CD8-positive, alpha-beta memory T cell (primary cell): ENCODE data around the gene SLC39A9. TPM values are rescaled to one million over a fixed set of nuclear protein-coding genes. Genes with fewer than 3 reads are reported as not detected.

Experiments
- CTCF ChIA-PET: fragments of 350-600 bp; sonication (Branson Sonifier 250); formaldehyde crosslinking; loops from one replicate; lab custom pipeline; 2021; ENCODE audit warnings: antibody characterized with exemption; lab: Charles Lee
- POLR2A ChIA-PET: fragments of 350-600 bp; sonication (Branson Sonifier 250); formaldehyde crosslinking; loops from one replicate; lab custom pipeline; 2021; ENCODE audit warnings: antibody characterized with exemption; lab: Charles Lee
- DNase-seq, 5 donors: peaks; one replicate each; pipeline versions ENCODE4 v3.0.0 to v3.0.0-alpha.2; 2020 to 2022; ENCODE audit warnings: mixed read lengths in 1 of 5
- H3K27ac ChIP-seq: one replicate; pipeline ENCODE4 v1.7.0; 2013; ENCODE audit warnings: low read depth, mild to moderate bottlenecking, low read length, moderate library complexity
- H3K27me3 ChIP-seq: 2 replicates; pipeline ENCODE4 v1.7.0; 2013; ENCODE audit warnings: low read length, mild to moderate bottlenecking; ENCODE audit not compliant: insufficient read depth, poor library complexity, severe bottlenecking
- H3K36me3 ChIP-seq: 2 replicates; pipeline ENCODE4 v1.7.0; 2013; ENCODE audit warnings: mild to moderate bottlenecking, low read length, moderate library complexity; ENCODE audit not compliant: insufficient read depth
- H3K4me1 ChIP-seq: 2 replicates; pipeline ENCODE4 v1.7.0; 2013; ENCODE audit warnings: mild to moderate bottlenecking, low read length, moderate library complexity; ENCODE audit not compliant: insufficient read depth
- H3K4me3 ChIP-seq: 2 replicates; pipeline ENCODE4 v1.7.0; 2013; ENCODE audit warnings: mild to moderate bottlenecking, low read length
- H3K9me3 ChIP-seq: 2 replicates; pipeline ENCODE4 v1.7.0; 2013; ENCODE audit warnings: mild to moderate bottlenecking, low read length
- H3K27ac Mint-ChIP-seq, 8 donors: one replicate each; pipeline ENCODE4 v1.8.0; 2020 to 2021; ENCODE audit warnings: mixed read lengths in 8 of 8, mild to moderate bottlenecking in 6 of 8, inconsistent platforms in 3 of 8, moderate library complexity in 3 of 8
- H3K27me3 Mint-ChIP-seq, 2 donors: one replicate each; pipeline ENCODE4 v1.8.0; 2020 to 2021; ENCODE audit warnings: mixed read lengths in 2 of 2, mild to moderate bottlenecking in 1 of 2, moderate library complexity in 1 of 2
- H3K36me3 Mint-ChIP-seq, 3 donors: one replicate each; pipeline ENCODE4 v1.8.0; 2020 to 2021; ENCODE audit warnings: mixed read lengths in 3 of 3, inconsistent platforms in 1 of 3, mild to moderate bottlenecking in 1 of 3
- H3K4me1 Mint-ChIP-seq, 3 donors: one replicate each; pipeline ENCODE4 v1.8.0; 2020 to 2021; ENCODE audit warnings: mixed read lengths in 3 of 3, inconsistent platforms in 1 of 3, mild to moderate bottlenecking in 1 of 3
- H3K4me3 Mint-ChIP-seq, 7 donors: one replicate each; pipeline ENCODE4 v1.8.0; 2020 to 2021; ENCODE audit warnings: mixed read lengths in 7 of 7, mild to moderate bottlenecking in 6 of 7, moderate library complexity in 4 of 7, inconsistent platforms in 2 of 7
- H3K9me3 Mint-ChIP-seq, 5 donors: one replicate each; pipeline ENCODE4 v1.8.0; 2020 to 2022; ENCODE audit warnings: mixed read lengths in 5 of 5, mild to moderate bottlenecking in 3 of 5, moderate library complexity in 2 of 5, inconsistent platforms in 1 of 5
- polyA plus RNA-seq: library from polyadenylated mRNA; unstranded; fragments of 300-500 nt; fragmentation: Illumina TruSeq; gene quantifications from one replicate; pipeline ENCODE4 v1.2.3, GENCODE V29; 2021
- total RNA-seq, 2 experiments: library from RNA; stranded (reverse); gene quantifications; one replicate each; pipeline ENCODE4 v1.2.3, GENCODE V29; 2021

SLC39A9 gene, protein sequence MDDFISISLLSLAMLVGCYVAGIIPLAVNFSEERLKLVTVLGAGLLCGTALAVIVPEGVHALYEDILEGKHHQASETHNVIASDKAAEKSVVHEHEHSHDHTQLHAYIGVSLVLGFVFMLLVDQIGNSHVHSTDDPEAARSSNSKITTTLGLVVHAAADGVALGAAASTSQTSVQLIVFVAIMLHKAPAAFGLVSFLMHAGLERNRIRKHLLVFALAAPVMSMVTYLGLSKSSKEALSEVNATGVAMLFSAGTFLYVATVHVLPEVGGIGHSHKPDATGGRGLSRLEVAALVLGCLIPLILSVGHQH
- total RNA-seq, result 10 to 100 TPM; 51.3 to 53.6 TPM
- 18.9 TPM for polyA plus RNA-seq

DNA sequence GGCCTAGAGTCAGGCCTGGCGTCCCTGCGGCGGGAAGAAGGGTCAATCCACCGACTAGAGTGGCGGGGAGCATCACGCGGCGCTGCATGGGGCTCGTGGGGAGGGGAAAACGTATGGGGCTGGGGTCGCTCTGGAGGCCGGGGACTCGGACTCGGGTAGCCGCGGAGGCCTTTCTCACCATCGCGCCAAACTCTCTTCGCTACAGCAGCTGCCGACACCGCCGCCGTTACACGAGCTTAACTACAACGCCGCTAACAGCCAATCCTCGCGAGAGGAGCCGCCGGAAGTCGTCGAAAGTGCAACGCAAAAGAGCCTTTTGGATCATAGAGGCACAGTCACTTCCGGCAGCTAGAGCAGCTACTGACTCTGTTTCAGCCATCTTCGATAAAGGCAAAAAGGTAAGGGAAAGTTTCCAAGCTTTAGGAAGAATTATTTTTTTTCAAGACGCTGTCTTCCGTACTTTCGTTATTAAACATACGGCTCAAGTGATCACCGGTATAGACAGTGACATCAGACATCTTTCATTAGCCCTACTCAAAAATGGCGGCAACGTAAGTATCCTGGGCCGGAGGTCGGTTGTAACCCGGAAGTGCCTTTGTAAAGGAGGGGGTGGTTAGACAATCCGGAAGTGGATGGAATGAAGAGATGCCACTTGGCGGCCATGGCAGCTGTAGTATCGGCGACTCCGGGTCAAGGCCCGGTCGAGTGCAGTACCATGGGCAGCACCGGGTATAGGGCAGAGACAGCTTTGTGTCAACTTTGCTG is at the start of gene SLC39A9, which contains the start of gene ERH:
SLC39A9 (plus strand) TSS at position 640 of the 765 bp plus-strand sequence. CDS start 678 bp downstream, outside the sequence.
ERH (minus strand) TSS at position 247 of the 765 bp plus-strand sequence; CDS start at position 181, 66 bp downstream.
- Histone ChIP-seq H3K27ac (peak within 1 kb of the TSS; percentile 86), H3K36me3 (peaks cover 28% of the 10 kb centered on the region), H3K9me3 (no peaks in the 10 kb centered on the region), H3K4me1 (peaks cover 57% of the 10 kb centered on the region), H3K4me3 (peak within 1 kb of the TSS; percentile 79), H3K27me3 (no peaks in the 10 kb centered on the region)
- Mint-ChIP-seq H3K9me3 (no peaks in the 10 kb centered on the region), H3K27me3 (no peaks in the 10 kb centered on the region), H3K27ac (peak within 1 kb of the TSS; percentile 97 to 100 (median 100)), H3K4me3 (peak within 1 kb of the TSS; percentile 90 to 100 (median 98)), H3K36me3 (peaks cover 6 to 48% (median 12%) of the 10 kb centered on the region in 3 donors), H3K4me1 (peaks cover 70 to 92% (median 88%) of the 10 kb centered on the region in 3 donors)
- ChIA-PET CTCF (interaction anchor here (1.0 kb wide), 1 partner anchor 247 kb away, joined by 4 read pairs; no protein-coding TSS in a partner anchor), POLR2A (interaction anchor here (0.6 to 1.4 kb wide), 8 partner anchors 44 to 1003 kb away, joined by 3 to 8 read pairs (median 4); partner anchors contain the start of genes DCAF5, EXD2, SRSF5 and ZFP36L1)
- peak; percentile 91 to 98 (median 94) for DNase-seq

DNA sequence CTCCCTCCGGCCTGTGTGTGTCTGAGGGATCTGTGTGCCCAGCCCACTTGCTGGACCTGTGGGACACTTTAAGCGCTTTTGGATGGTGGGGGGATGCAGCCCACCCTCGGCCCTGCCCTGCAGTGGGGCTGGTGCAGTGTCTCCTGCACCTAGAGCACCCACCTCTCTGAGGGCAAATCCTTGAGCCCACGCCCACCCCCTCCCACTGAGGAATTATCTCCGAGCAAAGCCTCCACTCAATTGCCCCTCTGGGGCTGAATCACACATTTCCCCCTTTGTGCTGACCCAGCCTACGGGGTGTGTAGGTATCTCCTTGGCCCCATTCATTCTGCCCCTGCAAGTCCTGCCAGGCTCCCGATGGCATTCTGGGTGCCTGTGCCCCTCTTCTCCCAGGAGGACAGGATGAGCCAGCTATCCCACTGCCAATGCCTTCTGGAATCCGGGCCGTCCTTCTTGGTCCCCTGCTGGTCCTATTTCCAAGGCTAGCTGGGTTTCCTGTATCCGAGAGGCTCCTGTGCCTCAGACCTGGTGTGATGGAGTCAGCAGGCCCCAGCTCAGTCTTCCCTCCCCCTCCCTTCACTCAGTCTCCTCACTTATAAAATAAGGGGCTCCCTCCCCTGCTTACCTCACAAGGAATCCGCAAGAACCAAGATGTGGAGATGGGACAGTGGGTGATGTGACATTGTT is 49.3 kb upstream of the SLC39A9 start:
- H3K36me3 ChIP-seq, result no peaks in the 10 kb centered on the region
- H3K4me1 ChIP-seq, result peaks cover 3% of the 10 kb centered on the region
- H3K4me3 ChIP-seq, result no peak overlapping the region
- no peak for DNase-seq
- ChIA-PET CTCF (no interaction called here), POLR2A (no interaction called here)
- H3K9me3 ChIP-seq, result no peaks in the 10 kb centered on the region
- no peaks in the 10 kb centered on the region for H3K27me3 ChIP-seq
- no peaks in the 10 kb centered on the region for H3K9me3 Mint-ChIP-seq
- H3K4me1 Mint-ChIP-seq, result peaks cover 1 to 8% (median 2%) of the 10 kb centered on the region in 3 donors
- peaks cover 7 to 16% of the 10 kb centered on the region in 2 donors for H3K27me3 Mint-ChIP-seq
- H3K4me3 Mint-ChIP-seq, result no peak overlapping the region
- peaks cover 0 to under 1% (median 0%) of the 10 kb centered on the region in 3 donors for H3K36me3 Mint-ChIP-seq
- no peak overlapping the region for H3K27ac Mint-ChIP-seq
- H3K27ac ChIP-seq, result no peak overlapping the region

DNA sequence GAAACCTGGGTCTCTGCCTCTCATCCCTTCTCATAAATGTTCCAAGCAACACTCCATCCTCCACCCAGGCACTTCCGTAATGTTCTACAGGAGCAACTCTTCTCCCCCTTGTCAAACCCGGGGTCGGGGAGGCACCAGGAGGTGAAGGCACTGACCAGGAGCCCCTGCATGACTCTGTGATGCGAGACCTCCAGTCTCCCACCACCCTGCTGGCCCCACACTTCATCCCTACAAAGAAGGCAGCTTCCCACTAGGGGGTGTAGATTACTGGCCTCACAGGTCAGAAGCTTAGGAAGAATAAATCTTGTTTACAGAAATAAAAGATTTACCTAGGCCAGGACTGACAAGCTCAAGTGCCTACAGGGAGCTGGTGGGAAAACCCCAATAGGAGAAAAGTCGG is 47.6 kb upstream of the SLC39A9 start:
- Mint-ChIP-seq H3K27me3 (peaks cover 7 to 10% of the 10 kb centered on the region in 2 donors), H3K27ac (no peak overlapping the region), H3K4me1 (peaks cover 10 to 20% (median 10%) of the 10 kb centered on the region in 3 donors), H3K9me3 (no peaks in the 10 kb centered on the region), H3K36me3 (peaks cover 0 to 2% (median 0%) of the 10 kb centered on the region in 3 donors), H3K4me3 (no peak overlapping the region)
- no peak for DNase-seq
- Histone ChIP-seq H3K9me3 (no peaks in the 10 kb centered on the region), H3K4me3 (no peak overlapping the region), H3K27ac (no peak overlapping the region), H3K27me3 (no peaks in the 10 kb centered on the region), H3K36me3 (no peaks in the 10 kb centered on the region), H3K4me1 (peaks cover 12% of the 10 kb centered on the region)
- ChIA-PET POLR2A (no interaction called here), CTCF (no interaction called here)

DNA sequence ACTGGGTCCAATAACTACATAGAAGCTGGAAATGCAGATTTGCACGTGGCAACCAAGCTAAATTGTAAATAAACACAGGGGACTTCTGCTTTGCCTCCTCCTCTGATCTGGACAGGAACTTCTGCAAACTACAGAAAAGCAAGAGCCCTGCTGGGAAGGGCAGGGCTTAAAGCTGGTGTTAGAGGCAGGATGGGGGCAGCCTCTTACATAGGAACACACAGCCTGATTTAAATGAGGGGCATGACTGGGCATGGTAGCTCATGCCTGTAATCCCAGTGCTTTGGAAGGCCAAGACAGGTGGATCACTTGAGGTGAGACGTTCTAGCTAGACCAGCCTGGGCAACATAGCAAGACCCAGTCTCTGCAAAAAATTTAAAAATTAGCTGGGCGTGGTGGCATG is 47.1 kb upstream of the SLC39A9 start:
- H3K36me3 Mint-ChIP-seq, result peaks cover 0 to 2% (median 0%) of the 10 kb centered on the region in 3 donors
- Histone ChIP-seq H3K27ac (no peak overlapping the region), H3K27me3 (no peaks in the 10 kb centered on the region), H3K4me1 (peaks cover 12% of the 10 kb centered on the region), H3K9me3 (no peaks in the 10 kb centered on the region), H3K4me3 (no peak overlapping the region), H3K36me3 (no peaks in the 10 kb centered on the region)
- ChIA-PET POLR2A (no interaction called here), CTCF (no interaction called here)
- peaks cover 10 to 20% (median 10%) of the 10 kb centered on the region in 3 donors for H3K4me1 Mint-ChIP-seq
- H3K27me3 Mint-ChIP-seq, result peaks cover 7 to 10% of the 10 kb centered on the region in 2 donors
- no peak for DNase-seq
- H3K9me3 Mint-ChIP-seq, result no peaks in the 10 kb centered on the region
- peak overlapping the region in 1 of 8 donors; percentile 64 for H3K27ac Mint-ChIP-seq
- H3K4me3 Mint-ChIP-seq, result no peak overlapping the region

DNA sequence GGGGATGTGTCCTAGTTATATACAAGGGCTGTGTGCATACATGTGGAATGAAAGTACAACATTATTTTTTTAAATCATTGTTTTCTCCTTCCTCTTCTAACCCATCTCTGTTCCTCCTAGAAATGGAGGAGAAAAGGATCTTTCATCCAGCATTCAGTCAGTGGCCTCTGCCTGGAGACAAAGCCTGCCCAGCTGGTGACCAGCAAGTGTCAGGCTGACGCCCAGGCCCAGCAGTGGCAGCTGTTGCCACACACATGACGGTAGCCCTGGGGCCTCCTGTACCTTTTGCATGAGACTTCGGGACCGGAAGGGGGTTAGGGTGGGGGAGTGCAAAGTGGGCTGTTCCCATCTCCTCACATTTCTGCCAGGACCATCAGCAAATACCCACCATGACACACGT is 46.6 kb upstream of the SLC39A9 start:
- no peak for DNase-seq
- Mint-ChIP-seq H3K9me3 (no peaks in the 10 kb centered on the region), H3K4me3 (no peak overlapping the region), H3K4me1 (peaks cover 10 to 20% (median 10%) of the 10 kb centered on the region in 3 donors), H3K27me3 (peaks cover 7 to 10% of the 10 kb centered on the region in 2 donors), H3K27ac (peak overlapping the region in 1 of 8 donors; percentile 48), H3K36me3 (peaks cover 0 to 2% (median 0%) of the 10 kb centered on the region in 3 donors)
- H3K9me3 ChIP-seq, result no peaks in the 10 kb centered on the region
- no peak overlapping the region for H3K27ac ChIP-seq
- POLR2A ChIA-PET, result no interaction called here
- H3K4me3 ChIP-seq, result no peak overlapping the region
- H3K4me1 ChIP-seq, result peaks cover 12% of the 10 kb centered on the region
- CTCF ChIA-PET, result no interaction called here
- no peaks in the 10 kb centered on the region for H3K36me3 ChIP-seq
- no peaks in the 10 kb centered on the region for H3K27me3 ChIP-seq

DNA sequence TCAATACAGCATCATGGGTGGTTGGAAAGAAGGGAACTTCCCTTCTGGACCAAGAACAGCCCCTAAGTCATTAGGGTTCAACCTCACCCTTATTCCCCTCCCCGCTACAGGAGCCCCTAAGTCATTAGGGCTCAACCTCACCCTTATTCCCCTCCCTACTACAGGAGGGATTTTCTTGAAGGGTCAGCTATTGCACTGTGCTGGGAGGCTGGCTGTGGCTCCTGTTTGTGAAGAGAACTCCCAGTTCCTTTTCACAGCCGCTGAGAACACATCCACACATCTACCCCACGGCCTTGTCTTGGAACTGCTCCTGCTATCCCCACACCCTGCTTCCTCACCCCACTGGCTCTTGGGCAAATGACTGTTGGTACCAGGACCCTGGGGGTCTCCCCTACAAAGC is 45.3 kb upstream of the SLC39A9 start:
- peak overlapping the region in 1 of 8 donors; percentile 82 for H3K27ac Mint-ChIP-seq
- peaks cover 0 to 2% (median 0%) of the 10 kb centered on the region in 3 donors for H3K36me3 Mint-ChIP-seq
- Histone ChIP-seq H3K4me3 (no peak overlapping the region), H3K36me3 (no peaks in the 10 kb centered on the region), H3K4me1 (peaks cover 12% of the 10 kb centered on the region), H3K27ac (no peak overlapping the region), H3K9me3 (no peaks in the 10 kb centered on the region), H3K27me3 (no peaks in the 10 kb centered on the region)
- no peaks in the 10 kb centered on the region for H3K9me3 Mint-ChIP-seq
- no peak overlapping the region for H3K4me3 Mint-ChIP-seq
- H3K27me3 Mint-ChIP-seq, result peaks cover 7 to 9% of the 10 kb centered on the region in 2 donors
- ChIA-PET POLR2A (no interaction called here), CTCF (no interaction called here)
- peaks cover 10 to 20% (median 10%) of the 10 kb centered on the region in 3 donors for H3K4me1 Mint-ChIP-seq
- DNase-seq, result no peak

DNA sequence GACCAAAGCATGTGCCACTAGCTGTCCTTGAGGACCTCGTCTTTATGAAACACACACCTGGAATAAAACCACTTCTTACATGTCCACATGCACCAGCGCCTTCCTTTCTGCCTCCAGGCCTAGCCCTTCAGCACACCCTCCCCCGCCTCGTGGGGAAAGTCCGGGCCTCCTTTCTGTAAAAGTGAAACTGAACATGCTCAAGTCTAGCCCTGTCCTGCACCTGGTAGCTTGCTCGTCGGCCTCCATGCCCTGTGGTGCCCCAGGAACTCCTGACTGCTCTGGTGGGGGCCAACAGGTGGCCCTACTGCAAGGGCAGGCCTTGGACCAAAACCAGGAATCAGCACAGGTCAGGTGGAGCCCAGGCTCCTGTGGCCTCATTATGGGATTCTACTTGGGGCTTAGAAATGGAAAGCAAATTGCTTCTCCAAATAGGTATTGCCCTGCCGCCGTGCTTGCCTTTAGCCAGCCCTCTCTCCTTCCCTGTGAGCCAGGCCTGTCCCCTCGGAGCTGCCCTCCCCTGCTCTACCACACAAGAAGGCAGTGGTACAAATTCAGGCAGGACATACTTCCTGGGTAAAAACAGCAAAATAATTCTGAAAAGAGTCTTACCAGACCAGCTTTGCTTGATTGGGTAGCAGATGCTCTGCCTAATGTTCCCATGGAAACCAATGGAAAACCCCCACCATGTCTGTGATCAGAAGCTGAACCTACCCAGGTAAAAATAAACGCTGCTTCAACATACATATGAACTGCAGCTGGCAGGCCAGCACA is 43.9 kb upstream of the SLC39A9 start:
- ChIA-PET POLR2A (interaction anchor here (1.4 kb wide), 1 partner anchor 44 kb away, joined by 3 read pairs; the partner anchor contains the start of genes ERH and SLC39A9), CTCF (no interaction called here)
- Mint-ChIP-seq H3K9me3 (peaks cover 0 to 2% (median 0%) of the 10 kb centered on the region in 5 donors), H3K27me3 (peaks cover 3 to 14% of the 10 kb centered on the region in 2 donors), H3K36me3 (peaks cover 0 to 2% (median 0%) of the 10 kb centered on the region in 3 donors), H3K4me1 (peaks cover 10 to 20% (median 10%) of the 10 kb centered on the region in 3 donors), H3K27ac (peak overlapping the region in 7 of 8 donors; percentile 60 to 97 (median 87)), H3K4me3 (peak overlapping the region; percentile 5 to 81 (median 71))
- Histone ChIP-seq H3K9me3 (no peaks in the 10 kb centered on the region), H3K4me3 (no peak overlapping the region), H3K27ac (no peak overlapping the region), H3K4me1 (peaks cover 12% of the 10 kb centered on the region), H3K27me3 (no peaks in the 10 kb centered on the region), H3K36me3 (no peaks in the 10 kb centered on the region)
- peak in 2 of 5 donors; percentile 4 to 27 for DNase-seq
